OCI-LY1 (cell line): Measurements from ENCODE around the gene ENOSF1.

Experiments
- H2AFZ ChIP-seq: fragments of 200-600 bp; sonication (generic), shearing (Covaris generic); 2 replicates; pipeline ENCODE4 v1.6.0; 2014; ENCODE audit warnings: antibody characterized with exemption, mild to moderate bottlenecking, low read length
- H3F3A ChIP-seq: fragments of 200-600 bp; sonication (generic), shearing (Covaris generic); 2 replicates; pipeline ENCODE4 v1.6.0; 2014; ENCODE audit warnings: mild to moderate bottlenecking, antibody characterized with exemption, low read length, moderate library complexity; ENCODE audit not compliant: insufficient read depth
- H3K27ac ChIP-seq: fragments of 200-600 bp; sonication (generic); 2 replicates; pipeline ENCODE4 v1.5.1; 2014; ENCODE audit warnings: low read length, mixed run types, mild to moderate bottlenecking, low read depth; ENCODE audit not compliant: poor library complexity, severe bottlenecking
- H3K27me3 ChIP-seq: fragments of 200-600 bp; sonication (generic); 2 replicates; pipeline ENCODE4 v1.6.0; 2014; ENCODE audit warnings: antibody characterized with exemption, mild to moderate bottlenecking, low read length, moderate library complexity; ENCODE audit not compliant: insufficient read depth
- H3K36me3 ChIP-seq: fragments of 200-600 bp; sonication (generic); 2 replicates; pipeline ENCODE4 v1.6.1; 2014; ENCODE audit warnings: mild to moderate bottlenecking, antibody characterized with exemption, low read length, moderate library complexity, mixed read lengths; ENCODE audit not compliant: insufficient read depth
- H3K4me1 ChIP-seq: fragments of 200-600 bp; sonication (generic); 2 replicates; pipeline ENCODE4 v1.5.1; 2014; ENCODE audit warnings: mild to moderate bottlenecking, low read length, moderate library complexity; ENCODE audit not compliant: insufficient read depth, severe bottlenecking
- H3K4me2 ChIP-seq: fragments of 200-600 bp; sonication (generic), shearing (Covaris generic); 2 replicates; pipeline ENCODE4 v1.6.1; 2014; ENCODE audit warnings: low read length
- H3K4me3 ChIP-seq: fragments of 200-600 bp; sonication (generic); 2 replicates; pipeline ENCODE4 v1.5.1; 2014; ENCODE audit warnings: low read length, low read depth, mild to moderate bottlenecking, mixed read lengths; ENCODE audit not compliant: poor library complexity, severe bottlenecking
- H3K79me2 ChIP-seq: fragments of 200-600 bp; shearing (Covaris generic); 2 replicates; pipeline ENCODE4 v1.6.1; 2016; ENCODE audit warnings: mixed run types, low read length, mixed read lengths; ENCODE audit not compliant: insufficient read depth
- H3K9ac ChIP-seq: fragments of 200-600 bp; sonication (generic), shearing (Covaris generic); 2 replicates; pipeline ENCODE4 v1.6.1; 2014; ENCODE audit warnings: mild to moderate bottlenecking, low read length, mixed read lengths
- H3K9me2 ChIP-seq: fragments of 200-600 bp; sonication (generic), shearing (Covaris generic); 2 replicates; pipeline ENCODE4 v1.6.1; 2014; ENCODE audit warnings: low read depth, mild to moderate bottlenecking, low read length, mixed read lengths
- H3K9me3 ChIP-seq: fragments of 200-600 bp; shearing (Covaris generic); 2 replicates; pipeline ENCODE4 v1.6.1; 2014; ENCODE audit warnings: low read length, mixed read lengths
- H4K20me1 ChIP-seq: fragments of 200-600 bp; sonication (generic), shearing (Covaris generic); 2 replicates; pipeline ENCODE4 v1.6.0; 2016; ENCODE audit warnings: mild to moderate bottlenecking, low read length; ENCODE audit not compliant: insufficient read depth
- CTCF ChIP-seq: fragments of 200-600 bp; sonication (generic), shearing (Covaris generic); IDR thresholded peaks from 2 replicates; pipeline ENCODE4 v1.5.1; 2017; ENCODE audit warnings: mild to moderate bottlenecking, antibody characterized with exemption, low read length, moderate library complexity, mixed read lengths
- EZH2 ChIP-seq: fragments of 200-600 bp; sonication (generic), shearing (Covaris generic); IDR thresholded peaks from 2 replicates; pipeline ENCODE4 v1.8.0; 2017; ENCODE audit warnings: borderline replicate concordance, mixed run types, mild to moderate bottlenecking, antibody characterized with exemption, low read length, moderate library complexity, mixed read lengths

ENOSF1 gene

GRCh38 chr18:697800-698199 is 14.6 kb downstream of the ENOSF1 start:
- no peak overlapping the region for H3K27ac ChIP-seq
- no peaks in the 10 kb centered on the region for H3K9me2 ChIP-seq
- no peaks in the 10 kb centered on the region for H3K9me3 ChIP-seq
- no peak for TF ChIP-seq EZH2
- TF ChIP-seq CTCF = no peak
- H3K79me2 ChIP-seq = no peaks in the 10 kb centered on the region
- no peak overlapping the region for H3K4me3 ChIP-seq
- H3F3A ChIP-seq = no peaks in the 10 kb centered on the region
- no peaks in the 10 kb centered on the region for H4K20me1 ChIP-seq
- H2AFZ ChIP-seq = no peak overlapping the region
- H3K9ac ChIP-seq = no peak overlapping the region
- no peaks in the 10 kb centered on the region for H3K4me1 ChIP-seq
- H3K4me2 ChIP-seq = no peak overlapping the region
- no peaks in the 10 kb centered on the region for H3K36me3 ChIP-seq
- no peaks in the 10 kb centered on the region for H3K27me3 ChIP-seq

DNA sequence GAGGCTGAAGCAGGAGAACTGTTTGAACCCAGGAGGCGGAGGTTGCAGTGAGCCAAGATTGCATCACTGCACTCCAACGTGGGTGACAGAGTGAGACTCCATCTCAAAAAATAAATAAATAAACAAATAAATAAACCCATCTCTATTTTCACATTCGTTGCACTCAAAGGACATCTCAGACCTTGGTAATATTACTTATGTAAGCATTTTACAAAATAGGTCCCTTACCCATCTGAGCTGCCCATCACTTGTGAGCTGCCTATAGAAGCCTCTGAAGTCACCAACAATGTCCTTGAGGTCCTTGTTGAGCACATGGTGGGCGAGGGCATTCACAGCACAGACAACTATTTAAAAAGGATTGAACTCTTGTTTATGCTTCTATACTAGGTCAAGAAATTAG is 15.4 kb downstream of the ENOSF1 start:
- TF ChIP-seq EZH2 (no peak), CTCF (no peak)
- H3K36me3 ChIP-seq = no peaks in the 10 kb centered on the region
- H3F3A ChIP-seq = no peaks in the 10 kb centered on the region
- H3K4me1 ChIP-seq = no peaks in the 10 kb centered on the region
- no peaks in the 10 kb centered on the region for H4K20me1 ChIP-seq
- H3K79me2 ChIP-seq = no peaks in the 10 kb centered on the region
- H3K4me3 ChIP-seq = no peak overlapping the region
- no peaks in the 10 kb centered on the region for H3K27me3 ChIP-seq
- H3K9ac ChIP-seq = no peak overlapping the region
- H3K4me2 ChIP-seq = no peak overlapping the region
- no peaks in the 10 kb centered on the region for H3K9me3 ChIP-seq
- H3K9me2 ChIP-seq = no peaks in the 10 kb centered on the region
- no peak overlapping the region for H3K27ac ChIP-seq
- H2AFZ ChIP-seq = no peak overlapping the region

DNA sequence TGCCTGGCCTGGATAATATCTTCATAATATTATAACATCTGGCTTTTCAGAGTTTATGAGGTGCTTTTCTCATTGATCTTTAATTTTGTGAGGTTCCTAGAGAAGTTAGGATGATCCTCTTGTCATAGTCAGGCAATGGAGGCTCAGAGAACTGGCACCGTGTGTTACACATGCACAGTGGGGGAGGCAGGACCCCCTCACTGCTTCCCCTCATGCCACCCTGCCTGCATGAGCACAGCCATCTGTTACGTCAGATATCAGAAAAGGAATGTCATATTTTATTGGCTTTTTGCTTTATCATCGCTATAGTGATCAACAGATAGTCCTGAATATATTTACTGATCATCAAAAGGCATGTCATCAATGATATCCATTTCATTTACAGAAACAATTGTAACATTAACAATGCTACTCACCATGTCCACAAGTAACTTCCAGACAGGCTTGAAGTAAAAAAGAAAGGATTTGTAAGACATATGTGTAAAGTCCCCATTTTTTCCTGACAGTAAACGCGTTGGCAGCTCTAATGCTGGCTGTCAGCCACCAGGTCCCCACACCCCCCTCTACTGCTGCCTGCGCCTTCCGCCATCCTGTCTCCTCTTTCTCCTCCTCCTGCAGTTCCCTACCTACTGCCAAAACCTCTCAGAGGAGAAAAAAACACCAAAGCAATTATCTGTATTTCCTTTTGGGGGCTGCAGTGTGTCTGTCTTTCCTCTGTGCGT is 18.8 kb downstream of the ENOSF1 start:
- TF ChIP-seq EZH2 (no peak), CTCF (no peak)
- Histone ChIP-seq H4K20me1 (no peaks in the 10 kb centered on the region), H3K9ac (no peak overlapping the region), H3F3A (no peaks in the 10 kb centered on the region), H2AFZ (no peak overlapping the region), H3K4me1 (no peaks in the 10 kb centered on the region), H3K27ac (no peak overlapping the region), H3K9me3 (no peaks in the 10 kb centered on the region), H3K9me2 (no peaks in the 10 kb centered on the region), H3K79me2 (no peaks in the 10 kb centered on the region), H3K27me3 (no peaks in the 10 kb centered on the region), H3K4me3 (no peak overlapping the region), H3K36me3 (no peaks in the 10 kb centered on the region), H3K4me2 (no peak overlapping the region)
